Chondrocyte (in vitro differentiated cells): ENCODE measurements around the gene PML. TPM values are rescaled to one million over a fixed set of nuclear protein-coding genes. Genes with fewer than 3 reads are reported as not detected.

ENCODE experiments used
- DNase-seq: peaks from one replicate; pipeline ENCODE4 v3.0.0; 2021; ENCODE audit warnings: mixed read lengths, low spot score
- H3K27ac Mint-ChIP-seq: one replicate; pipeline ENCODE4 v1.8.0; 2021; ENCODE audit warnings: mild to moderate bottlenecking, moderate library complexity, mixed read lengths; ENCODE audit not compliant: unreplicated experiment
- H3K27me3 Mint-ChIP-seq: 2 replicates; pipeline ENCODE4 v1.8.0; 2021; ENCODE audit warnings: low read depth, mixed read lengths
- H3K36me3 Mint-ChIP-seq: 2 replicates; pipeline ENCODE4 v1.8.0; 2021; ENCODE audit warnings: low read depth, mixed read lengths
- H3K4me1 Mint-ChIP-seq: 2 replicates; pipeline ENCODE4 v1.8.0; 2021; ENCODE audit warnings: low read depth, mild to moderate bottlenecking, mixed read lengths
- H3K4me3 Mint-ChIP-seq: one replicate; pipeline ENCODE4 v1.8.0; 2021; ENCODE audit warnings: mild to moderate bottlenecking, moderate library complexity, mixed read lengths; ENCODE audit not compliant: unreplicated experiment
- H3K9me3 Mint-ChIP-seq: 2 replicates; pipeline ENCODE4 v1.8.0; 2021; ENCODE audit warnings: low read depth, mixed read lengths
- total RNA-seq: library from RNA; stranded (reverse); gene quantifications from 3 replicates; pipeline ENCODE4 v1.2.1, GENCODE V29; 2021
- TF ChIP-seq, protein P1 (sequence below): fragments of 200-600 bp; sonication (generic); IDR thresholded peaks from 2 replicates; pipeline ENCODE4 v1.5.0; 2021; ENCODE audit warnings: antibody characterized with exemption, mild to moderate bottlenecking, moderate library complexity

Gene PML
- total RNA-seq, 1 donor from 2014 or later, result 40.0 TPM

DNA sequence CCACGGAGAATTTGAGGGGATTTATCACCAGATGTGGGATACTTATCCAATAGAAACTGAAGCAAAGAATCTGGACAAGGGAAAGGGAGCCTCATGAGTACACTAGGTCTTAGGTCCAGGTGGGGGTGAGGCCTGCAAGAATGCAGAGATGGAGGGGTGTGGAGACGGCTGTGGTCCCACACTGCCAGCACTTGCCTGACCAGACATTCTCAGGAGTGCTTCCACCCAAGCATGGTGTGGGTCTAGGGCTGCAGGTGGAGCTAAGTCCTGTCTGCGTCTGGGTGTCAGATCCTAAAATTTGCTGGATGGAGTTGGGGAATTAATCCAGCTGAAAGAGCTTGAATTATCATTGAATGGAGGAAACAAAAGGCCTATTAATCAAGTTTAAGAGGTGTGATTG, 14.4 kb downstream of the PML start:
- TF ChIP-seq, protein P1, sequence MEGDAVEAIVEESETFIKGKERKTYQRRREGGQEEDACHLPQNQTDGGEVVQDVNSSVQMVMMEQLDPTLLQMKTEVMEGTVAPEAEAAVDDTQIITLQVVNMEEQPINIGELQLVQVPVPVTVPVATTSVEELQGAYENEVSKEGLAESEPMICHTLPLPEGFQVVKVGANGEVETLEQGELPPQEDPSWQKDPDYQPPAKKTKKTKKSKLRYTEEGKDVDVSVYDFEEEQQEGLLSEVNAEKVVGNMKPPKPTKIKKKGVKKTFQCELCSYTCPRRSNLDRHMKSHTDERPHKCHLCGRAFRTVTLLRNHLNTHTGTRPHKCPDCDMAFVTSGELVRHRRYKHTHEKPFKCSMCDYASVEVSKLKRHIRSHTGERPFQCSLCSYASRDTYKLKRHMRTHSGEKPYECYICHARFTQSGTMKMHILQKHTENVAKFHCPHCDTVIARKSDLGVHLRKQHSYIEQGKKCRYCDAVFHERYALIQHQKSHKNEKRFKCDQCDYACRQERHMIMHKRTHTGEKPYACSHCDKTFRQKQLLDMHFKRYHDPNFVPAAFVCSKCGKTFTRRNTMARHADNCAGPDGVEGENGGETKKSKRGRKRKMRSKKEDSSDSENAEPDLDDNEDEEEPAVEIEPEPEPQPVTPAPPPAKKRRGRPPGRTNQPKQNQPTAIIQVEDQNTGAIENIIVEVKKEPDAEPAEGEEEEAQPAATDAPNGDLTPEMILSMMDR, result no peak
- peaks cover 2% of the 10 kb centered on the region for H3K9me3 Mint-ChIP-seq
- peaks cover 15% of the 10 kb centered on the region for H3K36me3 Mint-ChIP-seq
- no peak for DNase-seq
- peaks cover 37% of the 10 kb centered on the region for H3K4me1 Mint-ChIP-seq
- no peaks in the 10 kb centered on the region for H3K27me3 Mint-ChIP-seq
- H3K4me3 Mint-ChIP-seq, result no peak overlapping the region
- no peak overlapping the region for H3K27ac Mint-ChIP-seq

DNA sequence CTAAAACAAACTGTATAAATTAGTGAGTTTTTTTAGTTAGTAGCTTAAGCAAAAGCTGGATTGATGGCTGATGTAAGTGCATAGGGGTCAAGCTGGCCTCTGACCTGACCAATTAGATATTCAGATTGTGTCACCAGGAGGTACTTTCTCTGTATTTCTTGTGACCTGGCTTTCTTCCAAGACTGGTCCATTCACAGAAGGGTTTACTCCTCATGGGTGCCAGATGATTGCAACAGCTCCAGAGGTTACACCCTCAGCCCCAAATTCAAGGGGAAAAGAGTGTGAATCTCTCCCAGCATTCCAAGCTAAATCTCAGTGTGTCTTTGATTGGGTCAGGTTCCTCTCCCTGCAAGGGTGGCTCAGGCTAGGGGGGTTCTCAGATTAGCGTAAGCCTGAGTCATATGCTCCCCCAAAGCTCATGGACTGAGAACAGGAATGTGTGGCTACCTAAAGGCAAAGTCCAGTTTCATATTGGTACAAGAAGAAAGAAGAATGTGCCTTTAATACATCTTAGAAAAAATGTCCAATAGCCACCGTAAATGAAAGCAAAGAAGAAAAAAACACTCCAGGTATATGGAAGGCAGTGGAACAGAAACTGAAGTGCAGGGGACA, 16.5 kb downstream of the PML start:
- Mint-ChIP-seq H3K9me3 (peaks cover 2% of the 10 kb centered on the region), H3K4me3 (no peak overlapping the region), H3K27ac (peak overlapping the region; percentile 23), H3K4me1 (peaks cover 29% of the 10 kb centered on the region), H3K36me3 (peaks cover 14% of the 10 kb centered on the region), H3K27me3 (no peaks in the 10 kb centered on the region)
- TF ChIP-seq, protein P1, result no peak
- DNase-seq, result no peak

DNA sequence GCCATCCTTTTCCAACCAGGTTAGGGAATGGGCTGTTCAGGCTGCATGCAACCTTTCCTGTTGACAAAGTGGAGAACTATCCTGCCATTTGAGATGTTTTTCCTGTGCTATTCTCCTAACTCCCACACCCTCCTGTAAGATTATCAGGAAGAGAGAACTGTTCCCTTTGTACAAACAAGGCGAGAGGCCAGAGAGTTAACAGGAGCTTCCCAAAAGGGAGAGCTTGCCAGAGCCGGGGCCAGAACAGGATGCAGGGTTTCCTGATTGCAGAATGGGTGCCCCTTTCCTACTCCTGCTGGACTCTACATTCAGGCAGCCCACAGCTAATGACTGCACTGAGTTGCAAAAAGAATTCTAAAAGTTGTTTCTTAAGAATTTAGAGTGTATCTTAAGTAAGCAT, 17.1 kb downstream of the PML start:
- H3K27me3 Mint-ChIP-seq, result no peaks in the 10 kb centered on the region
- H3K4me1 Mint-ChIP-seq, result peaks cover 25% of the 10 kb centered on the region
- no peak for DNase-seq
- H3K9me3 Mint-ChIP-seq, result peaks cover 2% of the 10 kb centered on the region
- peak overlapping the region; percentile 23 for H3K27ac Mint-ChIP-seq
- no peak overlapping the region for H3K4me3 Mint-ChIP-seq
- H3K36me3 Mint-ChIP-seq, result peaks cover 12% of the 10 kb centered on the region
- TF ChIP-seq, protein P1, result no peak

DNA sequence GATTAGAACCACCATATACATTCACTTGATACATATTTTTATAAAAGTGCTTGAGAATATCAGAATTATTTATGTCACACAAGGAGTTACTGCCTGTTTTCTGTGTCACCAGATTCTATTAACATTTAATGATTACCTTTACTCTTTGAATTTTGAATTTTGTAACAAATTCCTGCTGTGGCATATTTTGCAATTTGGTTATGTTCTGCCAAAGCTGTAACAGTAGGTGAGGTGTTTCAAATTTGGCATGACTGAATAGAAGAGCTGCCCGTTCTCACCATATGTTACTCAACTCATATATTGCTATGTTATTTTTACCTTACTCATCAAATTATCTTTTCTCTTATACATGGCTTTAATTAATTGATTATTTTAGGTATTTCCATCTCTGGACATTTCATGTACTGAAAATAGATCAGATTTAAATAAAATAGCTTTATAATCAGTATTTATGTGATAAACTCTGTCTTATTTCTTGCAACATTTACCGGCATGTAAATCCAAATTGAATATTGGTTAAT, 18.9 kb downstream of the PML start:
- no peak for DNase-seq
- H3K27me3 Mint-ChIP-seq, result no peaks in the 10 kb centered on the region
- peaks cover 9% of the 10 kb centered on the region for H3K36me3 Mint-ChIP-seq
- no peak overlapping the region for H3K4me3 Mint-ChIP-seq
- no peak overlapping the region for H3K27ac Mint-ChIP-seq
- H3K4me1 Mint-ChIP-seq, result peaks cover 14% of the 10 kb centered on the region
- TF ChIP-seq, protein P1, result no peak
- H3K9me3 Mint-ChIP-seq, result peaks cover 2% of the 10 kb centered on the region

DNA sequence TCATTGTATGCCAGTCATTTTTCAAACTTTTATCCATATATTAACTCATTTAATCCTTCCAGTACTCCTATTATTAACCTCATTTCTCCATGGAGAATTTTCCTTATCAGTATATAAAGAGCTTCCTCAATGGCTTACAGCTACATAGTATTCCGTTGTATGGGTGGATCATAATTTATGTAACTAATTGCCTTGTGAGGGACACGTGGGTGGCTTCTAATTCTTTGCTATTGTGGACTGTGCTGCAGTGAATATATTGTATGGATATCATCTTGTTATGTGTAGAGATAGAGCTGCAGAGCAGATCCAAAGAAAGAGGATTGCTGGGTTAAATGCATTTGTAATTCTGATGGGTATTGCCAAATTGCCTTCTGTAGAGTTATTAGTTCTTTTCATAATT, 25.2 kb downstream of the PML start:
- DNase-seq, result no peak
- Mint-ChIP-seq H3K9me3 (no peaks in the 10 kb centered on the region), H3K36me3 (peaks cover 23% of the 10 kb centered on the region), H3K27me3 (no peaks in the 10 kb centered on the region), H3K4me1 (peaks cover under 1% of the 10 kb centered on the region), H3K27ac (no peak overlapping the region), H3K4me3 (no peak overlapping the region)
- TF ChIP-seq, protein P1, result no peak
